Measurements from ENCODE around the gene ZNF157. TPM values are rescaled to one million over a fixed set of nuclear protein-coding genes. Genes with fewer than 3 reads are reported as not detected.
"Not testable (repeated sequence)": the region's sequence is repeated elsewhere in the genome, so short reads cannot be mapped to it uniquely, and the experiment has no call there.

ZNF157 gene
- total and polyA plus RNA-seq, 2 experiments from 2014 or later, result 0.68 to 1.5 TPM

- H3K27me3 ChIP-seq (ENCODE audit: insufficient read depth), result no peaks in the 10 kb centered on the region
- H3K4me1 ChIP-seq (ENCODE audit: insufficient read depth), result no peaks in the 10 kb centered on the region
- no peak for DNase-seq (ENCODE audit: low spot score)
- no peak overlapping the region; the same call in 1 of the 2 replicates for H2AFZ ChIP-seq
- no peak overlapping the region for H3K27ac Mint-ChIP-seq
- H3K36me3 Mint-ChIP-seq (ENCODE audit: low read depth), result no peaks in the 10 kb centered on the region
- H3K9me2 ChIP-seq (ENCODE audit: insufficient read depth), result no peaks in the 10 kb centered on the region
- no peak overlapping the region for H3K4me2 ChIP-seq
- no peaks in the 10 kb centered on the region for H3K79me2 ChIP-seq (replicated peaks; ENCODE audit: insufficient read depth)
- TF ChIP-seq CTCF (conservative IDR thresholded peaks at IDR 0.05; ENCODE audit: low read depth in 2 of 2), result no peak
- no peak for TF ChIP-seq ZNF114 (CRISPR knock-in tag; IDR thresholded peaks at IDR 0.05)
- no peak for TF ChIP-seq NANOG (IDR thresholded peaks at IDR 0.05; ENCODE audit: borderline replicate concordance)
- TF ChIP-seq STAT1 (IDR thresholded peaks at IDR 0.05; ENCODE audit: unreplicated experiment), result no peak
- no peak for TF ChIP-seq ETS1 (IDR thresholded peaks at IDR 0.05)
- no peak for TF ChIP-seq JUNB (IDR thresholded peaks at IDR 0.05; ENCODE audit: unreplicated experiment)
- peaks cover 7% of the 10 kb centered on the region; the same call in 1 of the 3 replicates for H3K4me1 Mint-ChIP-seq
- no peaks in the 10 kb centered on the region for H3K9me3 Mint-ChIP-seq
- no peak overlapping the region for H3K4me3 Mint-ChIP-seq
- no peaks in the 10 kb centered on the region for H4K20me1 ChIP-seq (replicated peaks; ENCODE audit: insufficient read depth)
- peaks cover 2% of the 10 kb centered on the region for H3K27me3 Mint-ChIP-seq (ENCODE audit: insufficient read depth, low read depth, poor library complexity)
- H3F3A ChIP-seq (replicated peaks; ENCODE audit: low read depth), result no peaks in the 10 kb centered on the region
- no peak overlapping the region for H3K4me3 ChIP-seq
- no peak overlapping the region for H3K27ac ChIP-seq (ENCODE audit: low read depth)
- no peak for ATAC-seq
- no peaks in the 10 kb centered on the region for H3K36me3 ChIP-seq (ENCODE audit: insufficient read depth)
Measured at GRCh38 chrX:47327902-47328301, 42.5 kb upstream of the ZNF157 start.

- H3K79me2 ChIP-seq (replicated peaks; ENCODE audit: insufficient read depth); H3K27ac Mint-ChIP-seq; H4K20me1 ChIP-seq (replicated peaks; ENCODE audit: insufficient read depth); H3K9me3 Mint-ChIP-seq; H3K9me2 ChIP-seq (ENCODE audit: insufficient read depth); H3K4me1 Mint-ChIP-seq; H3K4me2 ChIP-seq; H2AFZ ChIP-seq; H3K27me3 Mint-ChIP-seq (ENCODE audit: insufficient read depth, low read depth, poor library complexity); H3K4me3 ChIP-seq; ATAC-seq; H3K36me3 Mint-ChIP-seq (ENCODE audit: low read depth); H3K27ac ChIP-seq (ENCODE audit: low read depth); H3K36me3 ChIP-seq (ENCODE audit: insufficient read depth); H3K27me3 ChIP-seq (ENCODE audit: insufficient read depth); H3K4me1 ChIP-seq (ENCODE audit: insufficient read depth); H3F3A ChIP-seq (replicated peaks; ENCODE audit: low read depth); DNase-seq (ENCODE audit: low spot score); H3K4me3 Mint-ChIP-seq: not testable (repeated sequence)
Measured at GRCh38 chrX:47332729-47333128, 37.6 kb upstream of the ZNF157 start.

GRCh38 chrX:47351706-47352105, 18.7 kb upstream of the ZNF157 start:
- no peaks in the 10 kb centered on the region for H3K9me3 Mint-ChIP-seq
- TF ChIP-seq ZNF462 (CRISPR knock-in tag; IDR thresholded peaks at IDR 0.05) (no peak), ZNF331 (CRISPR knock-in tag; IDR thresholded peaks at IDR 0.05; ENCODE audit: low read depth) (no peak)

More at GRCh38 chrX:47351706-47352105, 18.7 kb upstream of the ZNF157 start:
- H3K4me3 ChIP-seq, result no peak overlapping the region
- ATAC-seq (no peak), DNase-seq (ENCODE audit: low spot score) (no peak)
- no peak overlapping the region for H3K27ac ChIP-seq (ENCODE audit: low read depth)
- H3K36me3 ChIP-seq (ENCODE audit: insufficient read depth), result no peaks in the 10 kb centered on the region
- H3K27ac Mint-ChIP-seq, result no peak overlapping the region
- H4K20me1 ChIP-seq (replicated peaks; ENCODE audit: insufficient read depth), result no peaks in the 10 kb centered on the region
- peaks cover 1% of the 10 kb centered on the region for H3K27me3 Mint-ChIP-seq (ENCODE audit: insufficient read depth, low read depth, poor library complexity)
- no peaks in the 10 kb centered on the region for H3K27me3 ChIP-seq (ENCODE audit: insufficient read depth)
- H3K4me2 ChIP-seq, result no peak overlapping the region
- H3K4me1 ChIP-seq (ENCODE audit: insufficient read depth), result no peaks in the 10 kb centered on the region
- H3K9me2 ChIP-seq (ENCODE audit: insufficient read depth), result no peaks in the 10 kb centered on the region
- H3K79me2 ChIP-seq (replicated peaks; ENCODE audit: insufficient read depth), result no peaks in the 10 kb centered on the region
- H3F3A ChIP-seq (replicated peaks; ENCODE audit: low read depth), result no peaks in the 10 kb centered on the region
- no peak overlapping the region for H2AFZ ChIP-seq
- H3K4me1 Mint-ChIP-seq, result no peaks in the 10 kb centered on the region
- no peak overlapping the region for H3K4me3 Mint-ChIP-seq
- H3K36me3 Mint-ChIP-seq (ENCODE audit: low read depth), result no peaks in the 10 kb centered on the region

Measured in GM23338 (cell line).